OCI-LY1 (cell line): ENCODE data around the gene ADAMTSL1.

ENCODE experiments used
- H2AFZ ChIP-seq: fragments of 200-600 bp; sonication (generic), shearing (Covaris generic); 2 replicates; pipeline ENCODE4 v1.6.0; 2014; ENCODE audit warnings: antibody characterized with exemption, mild to moderate bottlenecking, low read length
- H3F3A ChIP-seq: fragments of 200-600 bp; sonication (generic), shearing (Covaris generic); 2 replicates; pipeline ENCODE4 v1.6.0; 2014; ENCODE audit warnings: mild to moderate bottlenecking, antibody characterized with exemption, low read length, moderate library complexity; ENCODE audit not compliant: insufficient read depth
- H3K27ac ChIP-seq: fragments of 200-600 bp; sonication (generic); 2 replicates; pipeline ENCODE4 v1.5.1; 2014; ENCODE audit warnings: low read length, mixed run types, mild to moderate bottlenecking, low read depth; ENCODE audit not compliant: poor library complexity, severe bottlenecking
- H3K27me3 ChIP-seq: fragments of 200-600 bp; sonication (generic); 2 replicates; pipeline ENCODE4 v1.6.0; 2014; ENCODE audit warnings: antibody characterized with exemption, mild to moderate bottlenecking, low read length, moderate library complexity; ENCODE audit not compliant: insufficient read depth
- H3K36me3 ChIP-seq: fragments of 200-600 bp; sonication (generic); 2 replicates; pipeline ENCODE4 v1.6.1; 2014; ENCODE audit warnings: mild to moderate bottlenecking, antibody characterized with exemption, low read length, moderate library complexity, mixed read lengths; ENCODE audit not compliant: insufficient read depth
- H3K4me1 ChIP-seq: fragments of 200-600 bp; sonication (generic); 2 replicates; pipeline ENCODE4 v1.5.1; 2014; ENCODE audit warnings: mild to moderate bottlenecking, low read length, moderate library complexity; ENCODE audit not compliant: insufficient read depth, severe bottlenecking
- H3K4me2 ChIP-seq: fragments of 200-600 bp; sonication (generic), shearing (Covaris generic); 2 replicates; pipeline ENCODE4 v1.6.1; 2014; ENCODE audit warnings: low read length
- H3K4me3 ChIP-seq: fragments of 200-600 bp; sonication (generic); 2 replicates; pipeline ENCODE4 v1.5.1; 2014; ENCODE audit warnings: low read length, low read depth, mild to moderate bottlenecking, mixed read lengths; ENCODE audit not compliant: poor library complexity, severe bottlenecking
- H3K79me2 ChIP-seq: fragments of 200-600 bp; shearing (Covaris generic); 2 replicates; pipeline ENCODE4 v1.6.1; 2016; ENCODE audit warnings: mixed run types, low read length, mixed read lengths; ENCODE audit not compliant: insufficient read depth
- H3K9ac ChIP-seq: fragments of 200-600 bp; sonication (generic), shearing (Covaris generic); 2 replicates; pipeline ENCODE4 v1.6.1; 2014; ENCODE audit warnings: mild to moderate bottlenecking, low read length, mixed read lengths
- H3K9me2 ChIP-seq: fragments of 200-600 bp; sonication (generic), shearing (Covaris generic); 2 replicates; pipeline ENCODE4 v1.6.1; 2014; ENCODE audit warnings: low read depth, mild to moderate bottlenecking, low read length, mixed read lengths
- H3K9me3 ChIP-seq: fragments of 200-600 bp; shearing (Covaris generic); 2 replicates; pipeline ENCODE4 v1.6.1; 2014; ENCODE audit warnings: low read length, mixed read lengths
- H4K20me1 ChIP-seq: fragments of 200-600 bp; sonication (generic), shearing (Covaris generic); 2 replicates; pipeline ENCODE4 v1.6.0; 2016; ENCODE audit warnings: mild to moderate bottlenecking, low read length; ENCODE audit not compliant: insufficient read depth
- EZH2 ChIP-seq: fragments of 200-600 bp; sonication (generic), shearing (Covaris generic); IDR thresholded peaks from 2 replicates; pipeline ENCODE4 v1.8.0; 2017; ENCODE audit warnings: borderline replicate concordance, mixed run types, mild to moderate bottlenecking, antibody characterized with exemption, low read length, moderate library complexity, mixed read lengths
- TF ChIP-seq, protein P1 (sequence below): fragments of 200-600 bp; sonication (generic), shearing (Covaris generic); IDR thresholded peaks from 2 replicates; pipeline ENCODE4 v1.5.1; 2017; ENCODE audit warnings: mild to moderate bottlenecking, antibody characterized with exemption, low read length, moderate library complexity, mixed read lengths

The ADAMTSL1 gene

DNA sequence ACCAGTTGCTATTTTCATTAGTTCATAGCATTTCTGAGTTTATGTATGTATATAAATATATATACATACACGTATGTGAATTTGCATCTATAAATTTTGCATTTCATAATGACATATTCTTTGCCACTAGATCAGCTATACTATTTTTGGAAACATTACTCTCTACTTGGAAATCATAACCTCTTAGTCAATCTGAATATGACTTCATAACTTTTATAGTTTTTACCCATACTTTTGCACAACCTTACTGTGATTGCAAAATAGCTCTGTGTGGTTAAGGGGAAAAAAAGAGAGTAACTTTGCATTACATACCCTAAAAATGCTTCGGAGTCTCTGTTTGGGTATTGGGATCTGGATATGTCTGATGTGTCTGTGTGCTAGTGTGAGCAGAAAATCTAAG, 44.9 kb upstream of the ADAMTSL1 start:
- Histone ChIP-seq H3K27ac (no peak overlapping the region), H4K20me1 (no peaks in the 10 kb centered on the region), H3K27me3 (no peaks in the 10 kb centered on the region), H3K9me2 (no peaks in the 10 kb centered on the region), H3K36me3 (no peaks in the 10 kb centered on the region), H3K4me2 (no peak overlapping the region), H3K4me3 (no peak overlapping the region), H3K9me3 (no peaks in the 10 kb centered on the region), H2AFZ (no peak overlapping the region), H3K4me1 (no peaks in the 10 kb centered on the region), H3K9ac (no peak overlapping the region), H3F3A (no peaks in the 10 kb centered on the region), H3K79me2 (no peaks in the 10 kb centered on the region)
- no peak for TF ChIP-seq EZH2
- TF ChIP-seq, protein P1, sequence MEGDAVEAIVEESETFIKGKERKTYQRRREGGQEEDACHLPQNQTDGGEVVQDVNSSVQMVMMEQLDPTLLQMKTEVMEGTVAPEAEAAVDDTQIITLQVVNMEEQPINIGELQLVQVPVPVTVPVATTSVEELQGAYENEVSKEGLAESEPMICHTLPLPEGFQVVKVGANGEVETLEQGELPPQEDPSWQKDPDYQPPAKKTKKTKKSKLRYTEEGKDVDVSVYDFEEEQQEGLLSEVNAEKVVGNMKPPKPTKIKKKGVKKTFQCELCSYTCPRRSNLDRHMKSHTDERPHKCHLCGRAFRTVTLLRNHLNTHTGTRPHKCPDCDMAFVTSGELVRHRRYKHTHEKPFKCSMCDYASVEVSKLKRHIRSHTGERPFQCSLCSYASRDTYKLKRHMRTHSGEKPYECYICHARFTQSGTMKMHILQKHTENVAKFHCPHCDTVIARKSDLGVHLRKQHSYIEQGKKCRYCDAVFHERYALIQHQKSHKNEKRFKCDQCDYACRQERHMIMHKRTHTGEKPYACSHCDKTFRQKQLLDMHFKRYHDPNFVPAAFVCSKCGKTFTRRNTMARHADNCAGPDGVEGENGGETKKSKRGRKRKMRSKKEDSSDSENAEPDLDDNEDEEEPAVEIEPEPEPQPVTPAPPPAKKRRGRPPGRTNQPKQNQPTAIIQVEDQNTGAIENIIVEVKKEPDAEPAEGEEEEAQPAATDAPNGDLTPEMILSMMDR: no peak

DNA sequence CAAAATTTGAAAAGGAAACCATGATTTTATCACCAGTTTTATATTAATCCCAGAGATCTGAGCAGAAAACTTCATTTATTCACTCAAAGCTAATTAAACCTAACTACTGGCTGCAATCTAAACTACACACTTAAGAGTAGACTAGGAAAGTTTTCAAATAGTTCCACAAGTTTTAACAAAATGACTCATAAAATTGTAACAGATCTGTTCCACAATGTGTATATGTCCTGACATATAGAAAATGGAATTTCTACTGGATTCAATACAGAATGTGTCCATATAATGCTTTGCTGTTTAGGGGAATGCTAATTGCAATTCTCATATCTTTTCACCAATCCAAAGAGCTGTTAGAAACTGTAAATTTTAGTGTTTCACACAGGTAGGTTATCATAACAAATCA, 40.3 kb upstream of the ADAMTSL1 start:
- Histone ChIP-seq H3K9me2 (no peaks in the 10 kb centered on the region), H3K27ac (no peak overlapping the region), H3K4me1 (no peaks in the 10 kb centered on the region), H3K4me3 (no peak overlapping the region), H3F3A (no peaks in the 10 kb centered on the region), H3K9ac (no peak overlapping the region), H3K36me3 (no peaks in the 10 kb centered on the region), H2AFZ (no peak overlapping the region), H3K4me2 (no peak overlapping the region), H3K9me3 (no peaks in the 10 kb centered on the region), H4K20me1 (no peaks in the 10 kb centered on the region), H3K27me3 (no peaks in the 10 kb centered on the region), H3K79me2 (no peaks in the 10 kb centered on the region)
- TF ChIP-seq EZH2: no peak
- TF ChIP-seq, protein P1: no peak

DNA sequence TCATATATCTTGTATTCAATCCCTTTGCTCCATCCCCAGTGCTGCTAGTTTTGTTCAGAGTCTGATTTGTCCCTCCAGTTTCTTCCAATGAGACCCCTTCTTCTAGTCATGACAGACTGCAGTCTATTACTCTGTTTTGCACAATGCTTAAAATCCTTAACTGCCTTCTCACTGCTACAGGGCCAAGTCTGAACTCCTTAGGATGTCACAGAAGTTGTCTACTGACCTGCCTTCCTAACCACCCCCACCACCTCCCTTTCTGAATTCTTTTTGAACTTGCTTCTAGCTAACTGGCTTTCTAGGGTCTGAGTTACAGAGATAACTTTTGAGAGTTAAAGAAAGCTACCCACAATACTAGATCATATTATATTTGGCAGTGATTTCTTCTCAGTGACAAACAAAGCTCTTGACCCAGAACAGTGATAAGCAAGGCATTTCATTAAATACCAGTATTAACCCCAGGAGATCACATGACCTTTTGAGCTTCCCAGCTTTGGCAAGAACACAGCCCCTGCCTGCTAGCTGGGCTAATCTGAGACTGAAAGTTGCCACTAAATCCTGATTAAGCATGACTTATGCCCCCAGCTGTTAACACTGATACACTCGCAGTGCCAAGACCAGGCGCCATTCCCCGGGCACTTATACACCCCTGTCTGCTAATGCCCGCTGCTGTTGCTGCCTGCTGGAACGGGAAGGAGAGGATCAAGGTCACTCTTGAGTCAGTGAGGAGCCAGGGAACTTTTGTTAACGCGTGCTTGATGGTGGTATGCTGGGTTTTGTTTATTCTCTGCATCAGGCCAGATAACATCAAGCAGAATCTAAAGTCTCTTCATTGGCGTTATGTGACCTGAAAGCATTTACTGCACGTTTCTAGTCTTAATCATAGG, 36.4 kb upstream of the ADAMTSL1 start:
- Histone ChIP-seq H3K27ac (no peak overlapping the region), H3K4me2 (no peak overlapping the region), H3K36me3 (no peaks in the 10 kb centered on the region), H3K9ac (no peak overlapping the region), H3K27me3 (no peaks in the 10 kb centered on the region), H3K4me1 (no peaks in the 10 kb centered on the region), H4K20me1 (no peaks in the 10 kb centered on the region), H2AFZ (no peak overlapping the region), H3K9me3 (no peaks in the 10 kb centered on the region), H3K4me3 (no peak overlapping the region), H3K79me2 (no peaks in the 10 kb centered on the region), H3K9me2 (no peaks in the 10 kb centered on the region), H3F3A (no peaks in the 10 kb centered on the region)
- no peak for TF ChIP-seq EZH2
- TF ChIP-seq, protein P1: no peak
